K562 (cell line): ENCODE measurements around the gene DNAJB12. TPM values are rescaled to one million over a fixed set of nuclear protein-coding genes. Genes with fewer than 3 reads are reported as not detected.

Experiments
- DLX4 ChIP-seq: fragments of 250-450 bp; sonication (Bioruptor Pico); IDR thresholded peaks from 2 replicates; pipeline ENCODE4 v1.6.1; 2021; ENCODE audit warnings: mild to moderate bottlenecking
- GATA2 ChIP-seq: sonication (generic); formaldehyde crosslinking; IDR thresholded peaks from 2 replicates; pipeline ENCODE4 v1.4.0; 2020; ENCODE audit warnings: mild to moderate bottlenecking, missing genetic modification reagents
- HDAC1 ChIP-seq, 2 experiments: fragments of 450-650 bp; IDR thresholded peaks; 2 replicates each; pipeline ENCODE4 v1.6.1; 2016 to 2017; ENCODE audit warnings: inconsistent platforms in 1 of 2, mild to moderate bottlenecking in 1 of 2, moderate library complexity in 1 of 2
- HMGXB4 ChIP-seq: sonication (generic); formaldehyde crosslinking; IDR thresholded peaks from 2 replicates; pipeline ENCODE4 v1.8.1; 2023; ENCODE audit warnings: mild to moderate bottlenecking, missing genetic modification reagents
- HNRNPL ChIP-seq: fragments of 200-400 bp; formaldehyde crosslinking; IDR thresholded peaks from 2 replicates; pipeline ENCODE4 v1.6.1; 2017; ENCODE audit warnings: low read depth, mild to moderate bottlenecking, low read length
- MEIS2 ChIP-seq: fragments of 450-650 bp; IDR thresholded peaks from 2 replicates; pipeline ENCODE4 v1.6.1; 2014; ENCODE audit warnings: mild to moderate bottlenecking; ENCODE audit not compliant: partially characterized antibody
- MTA3 ChIP-seq: fragments of 450-650 bp; formaldehyde crosslinking; IDR thresholded peaks from 2 replicates; pipeline ENCODE4 v1.6.1; 2017; ENCODE audit warnings: mild to moderate bottlenecking, borderline replicate concordance
- MYBL2 ChIP-seq, 2 experiments: fragments of 450-650 bp in 1 of 2; sonication (generic) in 1 of 2; formaldehyde crosslinking in 1 of 2; IDR thresholded peaks; 2 replicates each; pipeline versions ENCODE4 v1.6.1 to v1.8.1; 2017 to 2022; ENCODE audit warnings: borderline replicate concordance in 1 of 2, inconsistent platforms in 1 of 2, low read depth in 1 of 2, mild to moderate bottlenecking in 1 of 2, missing genetic modification reagents in 1 of 2, moderate library complexity in 1 of 2
- NFE2L1 ChIP-seq: fragments of 450-650 bp; IDR thresholded peaks from 2 replicates; pipeline ENCODE4 v1.6.1; 2016; ENCODE audit warnings: missing genetic modification characterization, low read depth, mild to moderate bottlenecking, missing compliant biosample characterization, moderate library complexity, borderline replicate concordance
- NFIX ChIP-seq: fragments of 250-450 bp; sonication (Bioruptor Pico); IDR thresholded peaks from 2 replicates; pipeline ENCODE4 v1.4.0; 2020; ENCODE audit warnings: low read depth, mild to moderate bottlenecking, moderate library complexity
- NR2C1 ChIP-seq, 2 experiments: fragments of 450-650 bp; IDR thresholded peaks; 2 replicates each; pipeline ENCODE4 v1.6.1; 2017; ENCODE audit warnings: mild to moderate bottlenecking in 2 of 2, antibody characterized with exemption in 1 of 2, inconsistent platforms in 1 of 2, missing compliant biosample characterization in 1 of 2, missing genetic modification characterization in 1 of 2
- PREB ChIP-seq: sonication (generic); formaldehyde crosslinking; IDR thresholded peaks from 2 replicates; pipeline ENCODE4 v1.8.1; 2023; ENCODE audit warnings: mild to moderate bottlenecking, missing genetic modification reagents
- PRMT5 ChIP-seq: sonication (generic); formaldehyde crosslinking; IDR thresholded peaks from 2 replicates; pipeline ENCODE4 v1.5.0; 2020; ENCODE audit warnings: missing genetic modification reagents
- PTRF ChIP-seq: fragments of 450-650 bp; IDR thresholded peaks from 2 replicates; pipeline ENCODE4 v1.6.1; 2016; ENCODE audit warnings: mild to moderate bottlenecking, missing genetic modification characterization, missing compliant biosample characterization
- RBFOX2 ChIP-seq: fragments of 200-400 bp; formaldehyde crosslinking; IDR thresholded peaks from 2 replicates; pipeline ENCODE4 v1.6.1; 2017; ENCODE audit warnings: low read depth, mild to moderate bottlenecking, low read length, moderate library complexity
- TBL1XR1 ChIP-seq, 2 experiments: IDR thresholded peaks; 2 replicates each; pipeline ENCODE4 v1.6.1; 2012; ENCODE audit warnings: improper control_type of control experiment in 2 of 2, low read length in 2 of 2, mild to moderate bottlenecking in 1 of 2
- TGIF2 ChIP-seq: sonication (generic); formaldehyde crosslinking; IDR thresholded peaks from 2 replicates; pipeline ENCODE4 v1.8.1; 2022; ENCODE audit warnings: mild to moderate bottlenecking, missing genetic modification reagents, moderate library complexity
- TRIM25 ChIP-seq: fragments of 450-650 bp; IDR thresholded peaks from 2 replicates; pipeline ENCODE4 v1.7.0; 2016; ENCODE audit warnings: borderline replicate concordance
- ZNF121 ChIP-seq: sonication (generic); formaldehyde crosslinking; conservative IDR thresholded peaks from 2 replicates; pipeline ENCODE4 v1.8.0; 2022; ENCODE audit warnings: missing genetic modification reagents
- ZNF408 ChIP-seq: fragments of 250-450 bp; sonication (Bioruptor Pico); IDR thresholded peaks from 2 replicates; pipeline ENCODE4 v1.4.0; 2020; ENCODE audit warnings: low read depth, mild to moderate bottlenecking, moderate library complexity
- ZNF57 ChIP-seq: fragments of 450-650 bp; formaldehyde crosslinking; IDR thresholded peaks from 2 replicates; pipeline ENCODE4 v1.4.0; 2020; ENCODE audit warnings: mild to moderate bottlenecking, moderate library complexity
- polyA plus RNA-seq, 8 experiments: library from polyadenylated mRNA; depleted of rRNA in 4 of 8; stranded (reverse) in 5 of 8; unstranded in 3 of 8; fragments of >200 nt; fragmentation: Nextera tagmentation in 2 of 8; fragmentation: Illumina TruSeq in 1 of 8; extraction: Ambion mirVana in 2 of 8; extraction: Trizol in 1 of 8; gene quantifications; 2 replicates each; pipeline versions ENCODE4 v1.2.1 to v1.2.3, GENCODE V29; 2011 to 2014; ENCODE audit warnings: inconsistent platforms in 1 of 8, missing spikeins in 1 of 8
- total RNA-seq, 7 experiments: library from RNA; depleted of rRNA in 6 of 7; stranded (reverse); fragments of >200 nt in 6 of 7; fragmentation: Illumina TruSeq in 2 of 7; extraction: Trizol in 2 of 7; gene quantifications; 2 replicates each; pipeline versions ENCODE4 v1.2.1 to v1.2.3, GENCODE V29; 2011 to 2021; ENCODE audit warnings: low replicate concordance in 1 of 7

DNAJB12 gene
- total and polyA plus RNA-seq, 9 of the 15 experiments (the other 6 are each of a cell fraction or from before 2014, with no cell fraction given): 3.5 to 31.5 (median 20.3) TPM

- TF ChIP-seq HMGXB4 (CRISPR knock-in tag) (no peak; the same call in 1 of the 2 replicates), PREB (CRISPR knock-in tag) (no peak; the same call in 1 of the 2 replicates), PTRF (no peak), GATA2 (CRISPR knock-in tag) (no peak), PRMT5 (CRISPR knock-in tag) (peak; percentile 19; the same call in 1 of the 2 replicates), MTA3 (peak; percentile 96), RBFOX2 (peak; percentile 99), TRIM25 (no peak), NFIX (CRISPR knock-in tag) (no peak), TGIF2 (no peak), NR2C1 (IDR thresholded peaks at IDR 0.05) (peak; percentile 76), NR2C1 (tag; IDR thresholded peaks at IDR 0.05) (peak; percentile 77), MEIS2 (peak; percentile 57), HNRNPL (no peak), ZNF408 (no peak), HDAC1 (IDR thresholded peaks at IDR 0.05) (peak; percentile 84 to 98), TBL1XR1 (IDR thresholded peaks at IDR 0.05; ENCODE audit: low read length in 2 of 2) (peak; percentile 3 to 96; a peak in 2 of 4 replicates), DLX4 (CRISPR knock-in tag) (no peak), MYBL2 (IDR thresholded peaks at IDR 0.05; ENCODE audit: low read depth) (peak; percentile 46; the same call in 1 of the 2 replicates), MYBL2 (CRISPR knock-in tag; IDR thresholded peaks at IDR 0.05; ENCODE audit: borderline replicate concordance) (no peak), NFE2L1 (tag) (no peak), ZNF57 (no peak), ZNF121 (no peak)
These were observed at the start of gene DNAJB12 (continued) for GRCh38 chr10:72354356-72355213.
